WTC11 (cell line): ENCODE measurements around the gene UQCC3. TPM values are rescaled to one million over a fixed set of nuclear protein-coding genes. Genes with fewer than 3 reads are reported as not detected.

ENCODE experiments used
- CTCF ChIP-seq: fragments of 200-600 bp; IDR thresholded peaks from 2 replicates; pipeline ENCODE4 v1.8.0; 2022; ENCODE audit warnings: antibody characterized with exemption
- E2F5 ChIP-seq: sonication (generic); formaldehyde crosslinking; IDR thresholded peaks from 2 replicates; pipeline ENCODE4 v1.8.1; 2022; ENCODE audit warnings: mild to moderate bottlenecking, moderate library complexity, missing genetic modification reagents
- ELF4 ChIP-seq: sonication (generic); formaldehyde crosslinking; IDR thresholded peaks from 2 replicates; pipeline ENCODE4 v1.8.1; 2022; ENCODE audit warnings: low read depth, mild to moderate bottlenecking, moderate library complexity, missing genetic modification reagents
- EMX1 ChIP-seq: fragments of 250-450 bp; sonication (Bioruptor Pico); IDR thresholded peaks from 2 replicates; pipeline ENCODE4 v1.8.0; 2021; ENCODE audit warnings: mild to moderate bottlenecking
- FOXJ3 ChIP-seq: sonication (generic); formaldehyde crosslinking; IDR thresholded peaks from 2 replicates; pipeline ENCODE4 v1.9.0; 2021; ENCODE audit warnings: missing genetic modification reagents, mild to moderate bottlenecking, borderline replicate concordance
- GTF2I ChIP-seq: fragments of 250-450 bp; sonication (Bioruptor Pico); conservative IDR thresholded peaks from 2 replicates; pipeline ENCODE4 v1.4.0; 2021; ENCODE audit warnings: mild to moderate bottlenecking
- IRF1 ChIP-seq: sonication (generic); formaldehyde crosslinking; IDR thresholded peaks from 2 replicates; pipeline ENCODE4 v1.8.0; 2023; ENCODE audit warnings: missing genetic modification reagents
- IRF2 ChIP-seq: sonication (generic); formaldehyde crosslinking; IDR thresholded peaks from 2 replicates; pipeline ENCODE4 v1.8.0; 2022; ENCODE audit warnings: low read depth, missing genetic modification reagents, borderline replicate concordance
- JUN ChIP-seq: sonication (generic); formaldehyde crosslinking; IDR thresholded peaks from 2 replicates; pipeline ENCODE4 v1.8.0; 2023; ENCODE audit warnings: mild to moderate bottlenecking, missing genetic modification reagents
- NR1H2 ChIP-seq: sonication (generic); formaldehyde crosslinking; IDR thresholded peaks from 2 replicates; pipeline ENCODE4 v1.9.0; 2021; ENCODE audit warnings: mild to moderate bottlenecking, moderate library complexity, missing genetic modification reagents
- OVOL2 ChIP-seq: fragments of 250-450 bp; sonication (Bioruptor Pico); IDR thresholded peaks from 2 replicates; pipeline ENCODE4 v1.9.0; 2021; ENCODE audit warnings: mild to moderate bottlenecking, borderline replicate concordance
- PRDM15 ChIP-seq: sonication (generic); formaldehyde crosslinking; IDR thresholded peaks from 2 replicates; pipeline ENCODE4 v1.8.0; 2022; ENCODE audit warnings: missing genetic modification reagents
- RORB ChIP-seq: fragments of 250-450 bp; sonication (Bioruptor Pico); IDR thresholded peaks from 2 replicates; pipeline ENCODE4 v1.9.0; 2021; ENCODE audit warnings: mild to moderate bottlenecking
- USF1 ChIP-seq: sonication (generic); formaldehyde crosslinking; IDR thresholded peaks from 2 replicates; pipeline ENCODE4 v1.8.0; 2022; ENCODE audit warnings: mild to moderate bottlenecking, missing genetic modification reagents
- ZBTB21 ChIP-seq: sonication (generic); formaldehyde crosslinking; IDR thresholded peaks from 2 replicates; pipeline ENCODE4 v1.8.1; 2023; ENCODE audit warnings: mild to moderate bottlenecking, missing genetic modification reagents, borderline replicate concordance
- ZNF263 ChIP-seq: sonication (generic); formaldehyde crosslinking; IDR thresholded peaks from 2 replicates; pipeline ENCODE4 v1.8.1; 2022; ENCODE audit warnings: low read depth, mild to moderate bottlenecking, moderate library complexity, missing genetic modification reagents
- ZNF512 ChIP-seq: sonication (generic); formaldehyde crosslinking; IDR thresholded peaks from 2 replicates; pipeline ENCODE4 v1.8.1; 2022; ENCODE audit warnings: missing genetic modification reagents, borderline replicate concordance
- total RNA-seq: library from RNA; stranded (reverse); gene quantifications from 3 replicates; pipeline ENCODE4 v1.2.3, GENCODE V29; 2021
- TF ChIP-seq, protein P1 (sequence below): fragments of 250-450 bp; sonication (Bioruptor Pico); IDR thresholded peaks from 2 replicates; pipeline ENCODE4 v1.9.0; 2021; ENCODE audit warnings: mild to moderate bottlenecking, borderline replicate concordance
- TF ChIP-seq, protein P2 (sequence below): sonication (generic); formaldehyde crosslinking; IDR thresholded peaks from 2 replicates; pipeline ENCODE4 v1.8.0; 2022; ENCODE audit warnings: mild to moderate bottlenecking, missing genetic modification reagents

The UQCC3 gene
- total RNA-seq, 1 experiment from 2014 or later: 18.1 TPM

GRCh38 chr11:62666259-62666926 is 5.1 kb upstream of the UQCC3 start (continued):
- TF ChIP-seq ELF4 (CRISPR knock-in tag): no peak
- no peak for TF ChIP-seq OVOL2 (CRISPR knock-in tag)
- no peak for TF ChIP-seq PRDM15 (CRISPR knock-in tag)
- TF ChIP-seq, protein P1, sequence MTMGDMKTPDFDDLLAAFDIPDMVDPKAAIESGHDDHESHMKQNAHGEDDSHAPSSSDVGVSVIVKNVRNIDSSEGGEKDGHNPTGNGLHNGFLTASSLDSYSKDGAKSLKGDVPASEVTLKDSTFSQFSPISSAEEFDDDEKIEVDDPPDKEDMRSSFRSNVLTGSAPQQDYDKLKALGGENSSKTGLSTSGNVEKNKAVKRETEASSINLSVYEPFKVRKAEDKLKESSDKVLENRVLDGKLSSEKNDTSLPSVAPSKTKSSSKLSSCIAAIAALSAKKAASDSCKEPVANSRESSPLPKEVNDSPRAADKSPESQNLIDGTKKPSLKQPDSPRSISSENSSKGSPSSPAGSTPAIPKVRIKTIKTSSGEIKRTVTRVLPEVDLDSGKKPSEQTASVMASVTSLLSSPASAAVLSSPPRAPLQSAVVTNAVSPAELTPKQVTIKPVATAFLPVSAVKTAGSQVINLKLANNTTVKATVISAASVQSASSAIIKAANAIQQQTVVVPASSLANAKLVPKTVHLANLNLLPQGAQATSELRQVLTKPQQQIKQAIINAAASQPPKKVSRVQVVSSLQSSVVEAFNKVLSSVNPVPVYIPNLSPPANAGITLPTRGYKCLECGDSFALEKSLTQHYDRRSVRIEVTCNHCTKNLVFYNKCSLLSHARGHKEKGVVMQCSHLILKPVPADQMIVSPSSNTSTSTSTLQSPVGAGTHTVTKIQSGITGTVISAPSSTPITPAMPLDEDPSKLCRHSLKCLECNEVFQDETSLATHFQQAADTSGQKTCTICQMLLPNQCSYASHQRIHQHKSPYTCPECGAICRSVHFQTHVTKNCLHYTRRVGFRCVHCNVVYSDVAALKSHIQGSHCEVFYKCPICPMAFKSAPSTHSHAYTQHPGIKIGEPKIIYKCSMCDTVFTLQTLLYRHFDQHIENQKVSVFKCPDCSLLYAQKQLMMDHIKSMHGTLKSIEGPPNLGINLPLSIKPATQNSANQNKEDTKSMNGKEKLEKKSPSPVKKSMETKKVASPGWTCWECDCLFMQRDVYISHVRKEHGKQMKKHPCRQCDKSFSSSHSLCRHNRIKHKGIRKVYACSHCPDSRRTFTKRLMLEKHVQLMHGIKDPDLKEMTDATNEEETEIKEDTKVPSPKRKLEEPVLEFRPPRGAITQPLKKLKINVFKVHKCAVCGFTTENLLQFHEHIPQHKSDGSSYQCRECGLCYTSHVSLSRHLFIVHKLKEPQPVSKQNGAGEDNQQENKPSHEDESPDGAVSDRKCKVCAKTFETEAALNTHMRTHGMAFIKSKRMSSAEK (CRISPR knock-in tag): 0 out of 2 replicates have a peak, but pooled peaks have one; percentile 55
- TF ChIP-seq NR1H2 (CRISPR knock-in tag): no peak
- TF ChIP-seq, protein P2, sequence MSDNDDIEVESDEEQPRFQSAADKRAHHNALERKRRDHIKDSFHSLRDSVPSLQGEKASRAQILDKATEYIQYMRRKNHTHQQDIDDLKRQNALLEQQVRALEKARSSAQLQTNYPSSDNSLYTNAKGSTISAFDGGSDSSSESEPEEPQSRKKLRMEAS (CRISPR knock-in tag): no peak
- TF ChIP-seq IRF1 (CRISPR knock-in tag): no peak
- no peak for TF ChIP-seq JUN (CRISPR knock-in tag)
- TF ChIP-seq EMX1 (CRISPR knock-in tag): peak; percentile 85; the same call in 1 of the 2 replicates
- 0 out of 2 replicates have a peak, but pooled peaks have one; percentile 45 for TF ChIP-seq FOXJ3 (CRISPR knock-in tag)
- TF ChIP-seq GTF2I (CRISPR knock-in tag): no peak
- no peak for TF ChIP-seq ZNF263 (CRISPR knock-in tag)
- no peak for TF ChIP-seq IRF2 (CRISPR knock-in tag)
- TF ChIP-seq USF1 (CRISPR knock-in tag): no peak
- TF ChIP-seq E2F5 (CRISPR knock-in tag): no peak
- no peak for TF ChIP-seq RORB (CRISPR knock-in tag)
- no peak for TF ChIP-seq ZNF512
- TF ChIP-seq CTCF: no peak
- no peak for TF ChIP-seq ZBTB21 (CRISPR knock-in tag)
